T47D (cell line): ENCODE data around the gene GNMT.
A peak's percentile ranks its signal among the peaks of the same experiment; 100 is the strongest.

Source experiments
- DNase-seq, 2 experiments: peaks; one replicate each; pipeline versions ENCODE4 v3.0.0 to v3.0.0-alpha.2; 2011 to 2012; ENCODE audit warnings: low read depth in 1 of 2, low spot score in 1 of 2
- JUND ChIP-seq: IDR thresholded peaks from 2 replicates; pipeline ENCODE4 v1.6.1; 2012; ENCODE audit warnings: low read depth
- in situ Hi-C: cut with HindIII; loops from 2 replicates; pipeline ENCODE4 v1.10.0; 2016; ENCODE audit warnings: low sequenced_read_pairs, low pct_unique_long_range_greater_than_20kb

Gene GNMT

DNA sequence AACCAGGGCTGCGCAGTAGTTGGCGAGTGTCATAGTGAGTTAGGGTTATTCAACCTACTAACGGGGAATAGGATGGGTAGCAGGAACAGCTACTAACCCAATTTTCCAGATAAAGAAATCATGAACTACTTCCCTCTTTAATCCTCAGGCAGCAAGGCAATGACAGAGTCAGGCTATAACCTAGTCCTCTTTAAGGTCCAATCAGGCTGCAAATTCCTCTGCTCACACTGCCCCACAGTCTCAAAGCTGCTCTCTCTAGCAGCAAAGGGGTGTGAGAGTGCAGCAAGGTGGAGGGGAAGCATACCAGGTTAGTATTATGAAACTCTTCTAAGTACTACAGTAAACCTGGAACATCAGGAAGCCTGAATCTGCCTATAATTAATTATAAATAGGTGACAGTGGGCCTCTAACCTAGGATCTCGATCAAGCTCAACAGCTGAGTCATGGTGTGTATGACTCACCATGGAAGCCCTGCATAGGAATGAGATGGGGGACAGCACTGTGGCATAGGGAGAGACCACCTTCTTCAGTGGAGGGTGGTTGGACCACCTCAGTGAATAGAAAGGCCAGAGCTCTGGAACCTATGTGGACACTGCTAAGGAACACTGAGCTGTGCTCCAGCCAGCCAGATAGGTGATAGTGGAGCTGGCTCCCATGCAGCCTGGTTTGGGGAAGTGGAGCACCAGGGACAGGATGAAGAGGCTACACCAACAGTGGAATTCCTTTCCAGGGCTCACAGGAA, 10.5 kb downstream of the GNMT start:
- no peak for DNase-seq
- in situ Hi-C loops: no loop called here
- TF ChIP-seq JUND: no peak

DNA sequence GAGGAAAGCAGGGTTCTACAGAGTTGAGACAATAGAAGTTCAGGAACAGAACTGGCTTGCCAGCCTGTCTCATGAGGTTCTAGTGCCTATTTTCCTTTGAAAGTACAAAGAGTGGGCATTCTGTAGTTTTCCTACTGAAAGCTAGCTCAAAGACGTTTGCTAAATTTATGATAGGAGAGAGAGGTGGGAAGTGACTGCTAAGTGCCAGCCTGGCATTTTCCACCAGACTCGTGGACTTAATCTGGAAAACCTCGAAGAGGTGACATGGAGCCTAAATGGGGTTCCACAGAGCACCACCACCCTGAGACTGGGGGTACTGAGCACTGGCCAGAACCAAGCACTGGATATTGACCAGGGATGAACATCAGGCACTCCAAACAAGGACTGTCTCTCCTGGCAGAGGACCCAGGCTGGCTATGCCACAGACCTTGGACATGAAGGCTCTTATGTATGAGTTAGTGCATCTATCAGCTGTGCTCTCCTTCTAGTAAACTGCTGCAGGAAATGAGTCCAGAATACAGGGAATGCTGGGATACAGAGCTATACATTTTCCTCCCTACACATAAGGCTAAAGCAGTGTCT, 11.3 kb downstream of the GNMT start:
- in situ Hi-C loops: no loop called here

DNA sequence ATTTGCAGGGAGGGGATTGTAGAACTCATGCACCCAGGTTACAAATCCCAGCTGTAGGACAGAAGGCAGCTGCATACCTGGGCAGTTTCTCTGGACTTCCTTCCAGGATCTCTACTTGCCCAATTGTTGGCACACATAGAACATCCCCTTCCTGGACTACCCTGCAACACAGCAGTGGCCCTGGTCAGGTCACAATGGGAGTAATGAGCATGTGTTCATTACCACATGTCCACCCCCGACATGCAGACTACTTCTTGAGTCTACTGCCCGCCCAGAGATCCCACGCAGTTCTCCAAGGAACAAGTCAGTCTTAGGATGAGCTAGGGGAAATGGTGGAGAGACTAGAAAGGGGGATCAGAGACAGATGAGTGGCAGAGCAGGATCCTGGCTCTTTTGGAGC, 13.4 kb downstream of the GNMT start:
- DNase-seq: no peak
- in situ Hi-C loops: no loop called here
- no peak for TF ChIP-seq JUND

More for the DNA sequence above, 11.3 kb downstream of the GNMT start:
- no peak for DNase-seq
- TF ChIP-seq JUND: no peak

DNA sequence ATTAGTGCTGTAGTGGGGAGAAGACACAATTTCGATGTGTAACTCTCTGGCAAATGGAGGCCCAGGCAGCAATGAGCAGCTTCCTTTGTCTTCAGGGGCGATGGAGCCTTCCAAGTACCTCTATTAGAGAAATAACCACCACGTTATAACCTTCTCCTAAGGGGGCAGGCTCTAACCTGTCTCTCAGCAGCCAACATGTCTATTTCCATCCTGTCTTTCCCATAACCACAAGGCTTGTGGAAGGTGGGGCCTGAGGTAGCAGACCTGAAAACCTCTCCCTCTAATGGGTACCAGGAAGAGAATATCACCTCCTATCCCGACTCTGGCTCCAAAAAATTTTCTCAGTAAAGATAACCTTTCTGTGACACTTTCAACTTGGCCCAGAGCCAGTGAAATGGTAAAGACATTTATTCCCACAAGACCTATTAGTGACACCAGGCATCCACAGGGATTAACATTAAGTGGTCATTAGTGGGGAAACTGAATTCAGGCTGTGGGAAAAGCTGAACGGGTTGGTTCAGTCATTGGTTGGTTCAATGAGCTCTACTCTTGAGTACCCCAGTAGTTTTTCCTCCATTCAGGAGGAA, 14.5 kb downstream of the GNMT start:
- no peak for DNase-seq
- no peak for TF ChIP-seq JUND
- in situ Hi-C loops: no loop called here

DNA sequence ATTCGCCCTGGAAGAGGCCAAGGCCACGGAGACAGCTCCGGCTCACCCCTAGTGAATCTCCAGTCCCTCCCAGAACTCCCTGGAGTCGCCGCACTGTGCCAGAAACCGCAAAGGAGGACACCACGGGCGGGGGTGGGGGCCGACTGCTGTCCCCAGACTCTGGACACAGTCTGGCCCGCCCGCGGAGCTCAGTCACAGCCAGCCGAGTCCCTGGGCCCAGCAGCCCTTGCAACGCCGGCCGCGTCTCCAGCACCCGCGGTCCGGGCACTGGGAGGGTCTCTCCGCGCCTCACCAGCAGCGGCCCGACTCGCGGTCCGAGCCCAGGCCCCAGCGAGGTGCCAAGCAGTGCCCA, 17.9 kb downstream of the GNMT start:
- in situ Hi-C loops: no loop called here
- peak in 1 of 2 experiments; percentile 41 for DNase-seq
- no peak for TF ChIP-seq JUND

DNA sequence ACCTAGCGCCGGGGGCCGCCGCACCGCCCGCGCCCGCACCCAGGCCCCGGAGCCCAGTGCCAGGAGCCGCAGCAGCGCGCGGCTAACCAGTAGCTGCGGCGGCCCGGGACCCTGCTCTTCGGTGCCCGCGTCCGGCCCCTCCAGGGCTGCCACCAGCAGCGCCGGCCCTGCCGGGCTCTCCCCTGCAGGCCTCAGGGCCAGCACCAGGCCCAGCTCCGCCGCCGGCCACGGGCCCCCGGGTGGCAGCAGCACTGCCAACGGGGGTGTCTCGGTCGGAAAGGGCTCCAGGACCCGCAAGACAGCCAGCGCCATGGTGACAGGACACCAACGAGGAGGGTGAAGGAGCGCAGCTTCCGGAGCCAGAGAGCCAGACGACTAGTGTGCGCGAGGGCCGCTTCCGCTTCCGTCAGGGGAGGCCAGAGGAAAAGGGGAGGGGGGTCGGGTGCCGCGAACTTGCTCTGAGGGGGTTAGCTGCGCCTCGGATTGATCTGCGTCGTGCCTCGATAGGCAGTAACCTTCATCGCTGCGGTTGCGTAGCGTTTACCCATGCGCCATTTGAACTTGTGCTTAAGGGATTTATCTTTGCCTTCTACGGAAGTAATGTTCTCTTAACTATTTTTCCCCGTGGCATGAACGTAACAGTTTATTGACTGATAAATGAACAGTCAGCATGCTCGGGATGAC, 18.4 kb downstream of the GNMT start, which contains the start of gene PEX6:
PEX6 (minus strand) TSS at position 343 of the 684 bp plus-strand sequence; CDS start at position 312, 31 bp downstream.
- in situ Hi-C loops: no loop called here
- no peak for TF ChIP-seq JUND
- peak; percentile 86 to 90 for DNase-seq

DNA sequence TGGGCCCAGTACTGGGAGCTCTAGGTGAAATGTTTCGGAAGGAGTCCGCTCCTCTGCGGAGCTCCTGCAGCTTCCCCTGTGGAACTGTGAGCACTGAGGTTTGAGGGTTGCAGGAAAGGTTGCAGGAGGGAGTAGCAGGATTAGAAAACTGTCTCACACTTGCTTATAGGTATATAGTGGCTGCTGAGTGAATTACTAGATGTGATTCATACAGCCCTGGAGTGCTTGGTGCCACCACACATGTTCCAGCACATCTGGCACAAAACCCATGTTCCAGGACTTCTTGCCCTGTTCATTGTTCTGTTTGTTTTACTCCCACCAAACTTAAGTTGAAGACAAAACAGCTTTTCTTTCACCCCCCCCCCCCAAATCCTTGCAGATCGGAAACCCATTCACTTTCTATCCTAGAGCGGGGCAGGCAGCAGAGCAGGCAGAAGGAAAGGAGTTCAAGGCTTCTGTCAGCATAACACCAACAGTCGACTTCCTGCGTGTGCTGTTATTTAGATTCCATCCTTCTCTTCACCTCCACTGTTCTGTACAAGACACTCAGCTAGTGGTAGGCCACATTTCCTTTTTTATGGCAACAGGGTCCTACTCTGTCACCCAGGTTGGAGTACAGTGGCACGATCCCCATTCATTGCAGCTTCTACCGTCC, 19.1 kb downstream of the GNMT start:
- in situ Hi-C loops: no loop called here
- no peak for TF ChIP-seq JUND
- DNase-seq: no peak

DNA sequence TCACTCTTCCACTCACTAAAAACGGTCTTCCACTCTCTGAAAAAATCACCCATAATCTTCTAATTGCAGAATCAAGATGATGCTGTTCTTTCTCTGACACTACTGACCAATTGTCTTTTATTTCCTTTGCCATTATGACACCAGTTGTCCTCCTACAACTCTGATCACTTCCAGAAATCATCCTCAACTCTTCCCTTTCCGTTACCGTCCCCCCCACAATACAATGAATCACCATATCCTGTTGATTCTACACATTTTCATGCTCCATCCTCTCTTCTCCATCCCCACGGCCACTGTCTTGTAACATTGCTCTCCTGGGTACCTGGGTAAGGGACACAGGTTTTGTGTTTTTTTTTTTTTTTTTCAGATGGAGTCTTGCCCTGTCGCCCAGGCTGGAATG, 21.3 kb downstream of the GNMT start:
- no peak for DNase-seq
- in situ Hi-C loops: no loop called here
- no peak for TF ChIP-seq JUND

DNA sequence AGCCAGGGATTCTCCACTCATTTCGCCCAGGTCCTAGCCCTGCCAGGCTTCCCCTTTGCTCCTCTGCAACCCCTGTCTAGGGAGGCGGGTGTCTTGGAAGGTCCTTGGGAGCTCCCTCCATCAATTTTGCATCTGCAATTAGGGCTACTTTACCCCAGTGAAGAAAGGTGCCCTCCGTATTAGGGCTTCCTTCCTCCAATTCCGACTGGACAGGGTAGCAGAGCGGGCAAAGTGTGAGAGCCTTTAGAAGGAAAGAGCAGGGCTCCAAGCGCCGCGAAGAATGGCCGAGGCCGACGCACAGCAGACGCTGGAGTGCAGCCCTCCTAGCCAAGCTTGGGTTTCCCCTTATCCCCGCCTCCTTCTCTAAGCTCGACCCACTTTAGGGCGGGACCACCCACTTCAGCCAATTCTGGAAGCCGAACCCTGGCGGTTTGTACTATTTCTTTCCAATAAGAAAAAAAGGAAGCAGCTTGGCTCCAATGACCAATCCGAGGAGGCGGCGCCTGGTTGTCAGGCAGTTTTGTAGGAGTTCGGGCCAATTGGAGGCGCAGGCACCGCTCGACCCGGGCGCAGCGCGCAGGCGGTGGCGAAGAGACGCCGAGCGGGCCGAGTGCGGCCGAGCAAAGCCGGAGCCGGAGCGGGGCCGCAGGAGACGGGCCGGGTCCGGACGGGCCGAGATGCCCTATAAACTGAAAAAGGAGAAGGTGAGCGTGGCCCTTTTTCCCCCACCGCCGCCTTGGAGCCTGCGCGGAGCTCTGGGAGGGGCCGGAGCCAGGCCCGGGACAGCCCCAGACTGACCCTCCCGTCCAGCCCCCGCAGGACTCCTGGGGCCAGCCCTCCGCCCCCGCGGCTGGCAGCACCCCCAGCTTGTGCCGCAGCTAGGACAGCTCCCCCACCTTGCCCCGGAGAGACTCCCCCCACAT, 23.7 kb downstream of the GNMT start, which contains the start of gene PPP2R5D:
PPP2R5D (plus strand) TSS at position 570 of the 923 bp plus-strand sequence; CDS start at position 678, 108 bp downstream.
- TF ChIP-seq JUND: no peak
- DNase-seq: peak; percentile 96 to 99
- in situ Hi-C loops: no loop called here

DNA sequence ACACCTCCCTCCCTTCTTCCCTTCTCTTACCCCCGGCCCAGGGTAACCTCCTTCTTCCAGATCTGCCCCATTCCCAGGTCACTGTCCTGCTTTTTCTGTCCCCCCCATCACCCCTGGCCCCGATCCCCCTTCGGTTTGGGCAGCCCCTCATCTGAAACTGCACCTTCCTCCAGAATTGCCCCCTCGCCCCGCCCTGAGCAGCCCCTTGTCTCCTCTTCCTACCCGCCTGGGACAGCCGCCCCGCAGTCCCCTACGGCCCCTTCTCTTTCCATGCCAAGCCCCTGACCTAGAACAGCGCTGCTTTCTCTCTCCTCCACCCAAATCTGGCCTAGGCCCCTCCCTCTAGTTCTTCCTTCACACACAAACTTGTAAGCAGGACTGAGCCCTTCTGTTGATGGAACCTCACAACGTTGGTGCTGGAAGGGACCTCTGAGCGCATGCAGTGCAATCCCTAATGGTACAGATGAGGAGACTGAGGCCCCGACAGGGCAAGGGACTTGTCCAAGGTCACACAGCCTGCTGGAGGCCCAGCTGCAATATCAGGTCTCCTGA, 24.4 kb downstream of the GNMT start:
- no peak for TF ChIP-seq JUND
- in situ Hi-C loops: no loop called here
- DNase-seq: no peak
